Measurements from ENCODE around the gene ZNF562.

DNA sequence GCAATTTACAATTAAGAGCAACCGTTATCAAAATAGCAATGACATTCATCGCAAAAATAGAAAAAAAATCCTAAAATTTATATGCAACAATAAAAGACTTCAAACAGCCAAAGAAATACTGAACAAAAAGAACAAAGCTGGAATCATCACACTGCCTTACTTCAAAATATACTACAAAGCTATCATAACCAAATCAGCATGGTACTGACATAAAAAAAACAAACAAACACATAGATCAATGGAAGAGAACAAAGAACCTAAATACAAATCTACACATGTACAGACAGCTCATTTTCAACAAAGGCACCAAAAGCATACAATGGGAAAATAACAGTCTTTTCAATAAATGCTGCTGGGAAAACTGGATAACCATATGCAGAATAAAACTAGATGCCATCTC, 6.4 kb downstream of the ZNF562 start:
- TF ChIP-seq, protein P1, sequence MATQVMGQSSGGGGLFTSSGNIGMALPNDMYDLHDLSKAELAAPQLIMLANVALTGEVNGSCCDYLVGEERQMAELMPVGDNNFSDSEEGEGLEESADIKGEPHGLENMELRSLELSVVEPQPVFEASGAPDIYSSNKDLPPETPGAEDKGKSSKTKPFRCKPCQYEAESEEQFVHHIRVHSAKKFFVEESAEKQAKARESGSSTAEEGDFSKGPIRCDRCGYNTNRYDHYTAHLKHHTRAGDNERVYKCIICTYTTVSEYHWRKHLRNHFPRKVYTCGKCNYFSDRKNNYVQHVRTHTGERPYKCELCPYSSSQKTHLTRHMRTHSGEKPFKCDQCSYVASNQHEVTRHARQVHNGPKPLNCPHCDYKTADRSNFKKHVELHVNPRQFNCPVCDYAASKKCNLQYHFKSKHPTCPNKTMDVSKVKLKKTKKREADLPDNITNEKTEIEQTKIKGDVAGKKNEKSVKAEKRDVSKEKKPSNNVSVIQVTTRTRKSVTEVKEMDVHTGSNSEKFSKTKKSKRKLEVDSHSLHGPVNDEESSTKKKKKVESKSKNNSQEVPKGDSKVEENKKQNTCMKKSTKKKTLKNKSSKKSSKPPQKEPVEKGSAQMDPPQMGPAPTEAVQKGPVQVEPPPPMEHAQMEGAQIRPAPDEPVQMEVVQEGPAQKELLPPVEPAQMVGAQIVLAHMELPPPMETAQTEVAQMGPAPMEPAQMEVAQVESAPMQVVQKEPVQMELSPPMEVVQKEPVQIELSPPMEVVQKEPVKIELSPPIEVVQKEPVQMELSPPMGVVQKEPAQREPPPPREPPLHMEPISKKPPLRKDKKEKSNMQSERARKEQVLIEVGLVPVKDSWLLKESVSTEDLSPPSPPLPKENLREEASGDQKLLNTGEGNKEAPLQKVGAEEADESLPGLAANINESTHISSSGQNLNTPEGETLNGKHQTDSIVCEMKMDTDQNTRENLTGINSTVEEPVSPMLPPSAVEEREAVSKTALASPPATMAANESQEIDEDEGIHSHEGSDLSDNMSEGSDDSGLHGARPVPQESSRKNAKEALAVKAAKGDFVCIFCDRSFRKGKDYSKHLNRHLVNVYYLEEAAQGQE (IDR thresholded peaks at IDR 0.05; ENCODE audit: low read depth) = no peak
- TF ChIP-seq TAF1 (IDR thresholded peaks at IDR 0.05; ENCODE audit: low read depth) (no peak), TCF12 (IDR thresholded peaks at IDR 0.05; ENCODE audit: low read depth) (no peak), NFIC (IDR thresholded peaks at IDR 0.05) (no peak), ZBTB7A (IDR thresholded peaks at IDR 0.05; ENCODE audit: low read depth) (no peak), EP300 (IDR thresholded peaks at IDR 0.05; ENCODE audit: borderline replicate concordance) (no peak), FOXM1 (IDR thresholded peaks at IDR 0.05; ENCODE audit: borderline replicate concordance, low read depth) (no peak), YY1 (IDR thresholded peaks at IDR 0.05; ENCODE audit: low read depth) (no peak)

All from Ishikawa (cell line).